GM18508 (cell line): ENCODE measurements around the gene PGA5.

Experiments used
- ATAC-seq: cut with Tn5 transposase; IDR thresholded peaks from one replicate; pipeline ENCODE4 v1.9.1; 2021; ENCODE audit warnings: moderate number of reproducible peaks; ENCODE audit not compliant: insufficient read depth, unreplicated experiment

The PGA5 gene

GRCh38 chr11:61264795-61265194 is 23.8 kb downstream of the PGA5 start:
- no peak for ATAC-seq

- ATAC-seq = no peak
These were observed 24.4 kb downstream of the PGA5 start for GRCh38 chr11:61265357-61265756.

GRCh38 chr11:61266602-61267001 is 25.6 kb downstream of the PGA5 start:
- ATAC-seq = no peak

- no peak for ATAC-seq
These were observed 26.5 kb downstream of the PGA5 start for GRCh38 chr11:61267437-61267841.

DNA sequence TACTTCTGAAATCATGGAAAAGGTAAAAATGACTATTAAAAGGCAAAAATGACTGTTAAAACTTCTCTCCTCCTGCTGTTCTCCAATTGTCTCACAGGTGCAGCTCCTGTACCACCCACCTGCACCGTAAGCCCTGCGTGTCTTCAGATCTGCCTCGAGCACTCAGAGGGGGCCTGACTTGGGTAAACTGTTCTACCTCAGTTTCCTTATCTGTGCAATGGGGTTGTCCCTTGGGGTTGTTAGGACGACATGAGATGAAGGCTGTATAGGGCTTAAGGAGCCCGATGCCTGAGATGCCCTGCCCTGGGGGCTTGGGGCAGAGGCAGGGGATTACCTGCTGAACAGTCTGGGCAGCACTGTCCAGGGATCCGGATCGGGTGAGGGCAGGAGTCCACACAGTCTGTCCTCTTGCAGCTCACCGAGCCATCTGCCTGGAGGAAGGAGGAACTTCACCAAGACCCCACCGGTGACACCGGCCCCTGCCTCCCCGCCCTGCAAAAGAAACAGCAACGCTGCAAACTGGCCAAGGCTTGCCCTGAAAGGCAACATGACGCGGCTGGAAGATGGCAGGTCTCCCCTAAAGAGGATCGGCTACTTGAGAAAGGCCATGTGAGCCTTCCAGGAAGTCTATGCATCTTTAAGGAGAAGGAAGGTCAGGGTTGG is 27.7 kb downstream of the PGA5 start:
- no peak for ATAC-seq

- ATAC-seq = no peak
These were observed 29.5 kb downstream of the PGA5 start for GRCh38 chr11:61270354-61271076.

GRCh38 chr11:61272731-61273130 is 31.8 kb downstream of the PGA5 start:
- ATAC-seq = no peak

GRCh38 chr11:61273178-61274078 is 32.5 kb downstream of the PGA5 start:
- ATAC-seq = no peak

DNA sequence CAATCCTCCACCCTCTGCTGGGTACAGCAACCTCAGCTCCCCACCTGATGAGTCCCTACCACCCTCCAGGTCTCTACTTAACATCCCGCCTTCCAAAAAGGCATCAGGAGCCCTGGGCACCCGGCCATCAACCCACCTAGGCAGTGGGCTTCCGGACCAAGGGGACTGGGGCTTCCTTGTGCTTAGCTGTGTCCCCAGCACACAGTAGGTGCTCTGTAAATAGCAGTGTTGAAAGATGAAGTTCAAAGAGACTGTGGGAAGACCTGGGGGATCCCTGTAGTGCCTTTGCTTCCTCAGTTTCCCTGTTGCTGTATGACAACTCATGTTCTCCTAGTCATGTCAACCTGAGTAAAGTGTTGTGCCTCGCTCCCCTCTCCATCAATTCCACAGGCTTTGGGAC is 33.1 kb downstream of the PGA5 start:
- no peak for ATAC-seq

GRCh38 chr11:61275191-61275590 is 34.2 kb downstream of the PGA5 start:
- ATAC-seq = no peak

GRCh38 chr11:61277186-61278000 is 36.4 kb downstream of the PGA5 start:
- ATAC-seq = no peak

DNA sequence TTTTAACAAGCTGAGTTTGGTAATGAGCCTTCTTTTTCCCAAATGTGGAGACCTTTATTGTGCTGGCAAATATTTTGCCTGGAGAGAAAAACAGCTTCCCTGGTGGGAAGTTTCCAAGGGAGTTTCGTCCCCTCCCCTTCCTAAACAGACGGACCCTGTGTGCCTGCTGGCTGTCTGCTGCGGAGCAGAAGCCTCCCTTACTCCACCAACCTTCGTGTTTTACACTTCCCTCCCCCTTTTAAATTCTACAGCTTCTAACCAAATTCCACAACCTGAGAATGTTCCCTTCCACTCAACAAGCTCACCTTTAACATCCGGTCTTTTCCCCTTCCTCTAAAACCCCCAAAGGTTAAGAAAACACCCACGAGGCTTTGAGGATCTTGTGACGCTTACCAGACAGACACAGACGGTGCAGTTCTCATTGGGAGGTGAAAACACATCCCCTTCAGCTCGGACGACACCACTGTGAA is 37.1 kb downstream of the PGA5 start:
- no peak for ATAC-seq

DNA sequence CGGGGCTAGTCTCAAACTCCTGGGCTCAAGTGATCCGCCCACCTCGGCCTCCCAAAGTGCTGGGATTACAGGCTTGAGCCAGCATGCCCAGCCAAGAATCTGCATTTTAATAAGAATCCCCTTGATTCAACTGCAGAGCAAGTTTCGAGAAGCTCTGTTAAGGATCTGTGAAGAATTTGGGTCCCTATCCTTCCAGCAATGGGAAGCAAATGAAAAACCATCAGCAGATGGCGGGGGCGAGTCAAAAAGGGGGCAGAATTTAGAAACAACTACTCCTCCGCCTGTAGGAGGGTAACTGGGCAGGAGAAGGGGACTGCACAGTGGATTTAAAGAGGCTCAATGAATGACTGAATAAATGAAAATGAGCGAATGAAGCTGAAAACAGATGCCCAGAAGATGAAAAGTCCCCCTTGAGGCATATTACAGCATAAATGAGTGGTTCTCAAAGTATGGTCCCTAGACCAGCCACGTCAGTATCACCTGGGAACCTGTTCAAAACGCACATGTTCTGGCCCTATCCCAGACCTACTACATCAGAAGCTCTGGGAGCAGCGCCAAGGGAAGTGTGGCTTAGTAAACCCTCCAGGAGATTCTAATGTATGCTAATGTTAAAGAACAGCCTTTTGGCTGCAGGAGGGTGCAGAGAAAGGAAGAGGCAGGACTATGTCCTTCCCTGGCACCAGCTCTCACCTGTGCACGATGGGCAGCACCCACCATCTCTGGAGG is 39.1 kb downstream of the PGA5 start:
- ATAC-seq = no peak

DNA sequence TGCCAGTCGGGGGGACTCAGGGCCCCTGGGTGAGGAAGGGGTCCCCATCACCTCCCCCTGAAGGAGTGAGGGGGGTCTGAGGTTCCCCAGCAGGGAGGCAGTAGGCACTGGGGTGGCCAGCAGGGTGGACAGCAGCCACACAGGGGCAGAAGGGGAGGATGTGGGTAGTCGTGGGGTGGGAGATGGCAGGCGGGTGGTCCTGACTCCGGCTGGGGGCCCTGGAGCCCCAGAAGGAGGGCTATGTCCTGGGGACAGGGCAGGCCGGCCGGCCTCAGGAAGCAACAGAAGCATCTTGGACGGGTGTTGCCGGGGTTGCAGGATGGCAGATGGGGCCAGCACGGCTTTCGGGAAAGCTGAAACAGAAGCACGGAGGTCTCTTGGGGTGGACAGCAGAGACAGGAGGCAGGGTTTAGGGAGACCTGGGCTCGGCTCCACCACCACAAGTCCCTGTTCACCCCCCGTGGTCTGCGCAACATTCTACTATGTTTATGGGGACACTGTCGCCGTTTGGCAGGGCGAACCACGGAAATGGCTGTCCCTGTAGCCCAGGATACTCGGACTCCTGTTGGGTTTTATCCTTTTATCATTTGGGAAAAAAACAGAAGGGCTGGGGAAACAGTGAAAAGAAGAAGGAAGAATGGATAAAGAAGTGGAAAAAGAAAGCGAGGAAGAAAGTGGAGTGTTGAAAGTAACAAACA is 40.1 kb downstream of the PGA5 start:
- ATAC-seq = no peak

GRCh38 chr11:61281581-61282250 is 40.7 kb downstream of the PGA5 start:
- ATAC-seq = no peak

- ATAC-seq = no peak
These were observed 42.6 kb downstream of the PGA5 start for GRCh38 chr11:61283613-61284012.

GRCh38 chr11:61287338-61287977 is 46.5 kb downstream of the PGA5 start:
- no peak for ATAC-seq
